Endothelial cell of umbilical vein (primary cell): ENCODE measurements around the gene POFUT2. TPM values are rescaled to one million over a fixed set of nuclear protein-coding genes. Genes with fewer than 3 reads are reported as not detected.
A peak's percentile ranks its signal among the peaks of the same experiment; 100 is the strongest.

Experiments used
- BruUV-seq: library from RNA; stranded (reverse); fragments of 400-500 nt; replicated peaks from 2 replicates; lab custom pipeline; 2021; lab: Mats Ljungman, UMichigan
- CTCF ChIA-PET: fragments of 300-600, 350-600 bp; sonication (Branson Sonifier 250); formaldehyde crosslinking; loops from one replicate; lab custom pipeline; 2021; ENCODE audit warnings: antibody characterized with exemption, inconsistent platforms; lab: Charles Lee
- POLR2A ChIA-PET: fragments of 300-600, 350-600 bp; sonication (Branson Sonifier 250); formaldehyde crosslinking; loops from one replicate; lab custom pipeline; 2021; ENCODE audit warnings: antibody characterized with exemption, inconsistent platforms; lab: Charles Lee
- DNase-seq: peaks from one replicate; pipeline ENCODE4 v3.0.0-alpha.2; 2011; ENCODE audit warnings: low read depth, low spot score
- FAIRE-seq: peaks from 2 replicates; lab custom pipeline; 2011; peaks lifted over from hg19 to GRCh38; lab: Jason Lieb, UNC
- H2AFZ ChIP-seq: 2 replicates; pipeline ENCODE4 v1.6.0; 2012; ENCODE audit warnings: low read depth, low read length, control low read depth, inconsistent platforms
- H3K27ac ChIP-seq: 2 replicates; pipeline ENCODE4 v1.5.1; 2011; ENCODE audit warnings: low read depth, mild to moderate bottlenecking, control low read depth, low read length, moderate library complexity; ENCODE audit not compliant: insufficient read depth
- H3K27me3 ChIP-seq, 2 experiments: 2 replicates each; pipeline versions ENCODE4 v1.6.0 to v1.6.1; 2011; ENCODE audit warnings: low read length in 2 of 2, mixed read lengths in 1 of 2; ENCODE audit not compliant: control insufficient read depth in 2 of 2, insufficient read depth in 2 of 2
- H3K36me3 ChIP-seq, 2 experiments: 2 replicates in 1 of 2; 3 replicates in 1 of 2; pipeline ENCODE4 v1.5.1; 2011; ENCODE audit warnings: low read length in 2 of 2, mild to moderate bottlenecking in 1 of 2, moderate library complexity in 1 of 2; ENCODE audit not compliant: control insufficient read depth in 2 of 2, insufficient read depth in 2 of 2; ENCODE audit errors: extremely low read depth in 1 of 2
- H3K4me1 ChIP-seq: 3 replicates; pipeline ENCODE4 v1.5.1; 2011; ENCODE audit warnings: mild to moderate bottlenecking, low read length; ENCODE audit not compliant: control insufficient read depth, insufficient read depth; ENCODE audit errors: extremely low read depth
- H3K4me2 ChIP-seq: 2 replicates; pipeline ENCODE4 v1.6.1; 2011; ENCODE audit warnings: low read length, control low read depth, mixed read lengths; ENCODE audit not compliant: insufficient read depth
- H3K4me3 ChIP-seq, 3 experiments: fragments of 200-600 bp in 1 of 3; sonication (generic), shearing (Covaris generic) in 1 of 3; replicated peaks in 1 of 3; 2 replicates each; pipeline ENCODE4 v1.5.1; 2011 to 2016; ENCODE audit warnings: control low read depth in 3 of 3, low read length in 3 of 3, mild to moderate bottlenecking in 2 of 3, inconsistent platforms in 1 of 3, low read depth in 1 of 3, moderate library complexity in 1 of 3; ENCODE audit not compliant: insufficient read depth in 1 of 3
- H3K79me2 ChIP-seq: 2 replicates; pipeline ENCODE4 v1.6.0; 2012; ENCODE audit warnings: low read length, inconsistent platforms; ENCODE audit not compliant: control insufficient read depth, insufficient read depth
- H3K9ac ChIP-seq: replicated peaks from 2 replicates; pipeline ENCODE3; 2011; ENCODE audit warnings: low read length, control low read depth; ENCODE audit not compliant: insufficient read depth; ENCODE audit errors: extremely low read depth
- H3K9me1 ChIP-seq: replicated peaks from 3 replicates; pipeline ENCODE4 v1.6.0; 2011; ENCODE audit warnings: mild to moderate bottlenecking, low read length; ENCODE audit not compliant: control insufficient read depth, insufficient read depth; ENCODE audit errors: extremely low read depth
- H3K9me3 ChIP-seq: replicated peaks from 2 replicates; pipeline ENCODE4 v1.5.1; 2012; ENCODE audit warnings: low read length, inconsistent platforms; ENCODE audit not compliant: control insufficient read depth, insufficient read depth
- H4K20me1 ChIP-seq: replicated peaks from 2 replicates; pipeline ENCODE3; 2011; ENCODE audit warnings: mild to moderate bottlenecking, low read length; ENCODE audit not compliant: control insufficient read depth, insufficient read depth; ENCODE audit errors: extremely low read depth
- CTCF ChIP-seq, 2 donors: IDR thresholded peaks; 1 replicate in 1 of 2; 2 replicates in 1 of 2; pipeline ENCODE4 v1.5.1; 2011; ENCODE audit warnings: low read length in 2 of 2, mild to moderate bottlenecking in 2 of 2, moderate library complexity in 2 of 2, control low read depth in 1 of 2, inconsistent platforms in 1 of 2, low read depth in 1 of 2; ENCODE audit not compliant: insufficient read depth in 1 of 2; ENCODE audit errors: extremely low read depth in 1 of 2
- EZH2 ChIP-seq: IDR thresholded peaks from 2 replicates; pipeline ENCODE4 v1.6.1; 2012; ENCODE audit warnings: borderline replicate concordance, low read depth, mild to moderate bottlenecking, moderate library complexity, low read length, inconsistent platforms; ENCODE audit not compliant: severe bottlenecking
- FOS ChIP-seq: IDR thresholded peaks from 2 replicates; pipeline ENCODE4 v1.6.1; 2011; ENCODE audit warnings: mild to moderate bottlenecking, low read length, moderate library complexity, borderline replicate concordance; ENCODE audit not compliant: insufficient read depth
- GATA2 ChIP-seq: IDR thresholded peaks from 2 replicates; pipeline ENCODE4 v1.7.0; 2011; ENCODE audit warnings: low read depth, mild to moderate bottlenecking, moderate library complexity, mixed read lengths, low read length; ENCODE audit not compliant: insufficient read length, insufficient read depth
- JUN ChIP-seq: IDR thresholded peaks from 2 replicates; pipeline ENCODE4 v1.6.1; 2011; ENCODE audit warnings: borderline replicate concordance, low read depth; ENCODE audit not compliant: insufficient read length, insufficient read depth
- MYC ChIP-seq: IDR thresholded peaks from one replicate; pipeline ENCODE4 v1.6.1; 2011; ENCODE audit warnings: mild to moderate bottlenecking, low read depth, low read length
- POLR2A ChIP-seq: IDR thresholded peaks from 2 replicates; pipeline ENCODE4 v1.6.1; 2012; ENCODE audit warnings: low read depth, mild to moderate bottlenecking, control low read depth, low read length
- POLR2AphosphoS5 ChIP-seq: IDR thresholded peaks from 2 replicates; pipeline ENCODE4 v1.6.1; 2012; ENCODE audit warnings: low read depth, mild to moderate bottlenecking, control low read depth, low read length, moderate library complexity; ENCODE audit not compliant: insufficient read depth
- dilution Hi-C: fragments of 300-500 bp; cut with MboI; formaldehyde crosslinking; loops from one replicate; pipeline ENCODE4 v1.15.0; 2019; ENCODE audit warnings: low sequenced_read_pairs; ENCODE audit not compliant: extremely low pct_ligation_motif_present
- intact Hi-C: fragments of 100-400 bp; cut with micrococcal nuclease; formaldehyde crosslinking; loops from one replicate; pipeline ENCODE4 v1.10.0; 2022
- polyA plus RNA-seq, 4 experiments: library from polyadenylated mRNA; depleted of rRNA in 3 of 4; stranded (reverse) in 3 of 4; unstranded in 1 of 4; fragments of >200 nt; gene quantifications; 2 replicates each; pipeline versions ENCODE4 v1.2.1 to v1.2.3, GENCODE V29; 2011 to 2012; ENCODE audit warnings: missing spikeins in 1 of 4
- total RNA-seq: library from RNA; stranded (reverse); gene quantifications from 2 replicates; pipeline ENCODE4 v1.2.3, GENCODE V29; 2021
- TF ChIP-seq, protein P1 (sequence below): IDR thresholded peaks from 2 replicates; pipeline ENCODE4 v1.6.1; 2011; ENCODE audit not compliant: insufficient read depth, insufficient read length

POFUT2 gene
- total and polyA plus RNA-seq, 2 donors (not counting 3 experiments of a cell fraction or from before 2014, with no cell fraction given) = 30.7 to 47.5 TPM

DNA sequence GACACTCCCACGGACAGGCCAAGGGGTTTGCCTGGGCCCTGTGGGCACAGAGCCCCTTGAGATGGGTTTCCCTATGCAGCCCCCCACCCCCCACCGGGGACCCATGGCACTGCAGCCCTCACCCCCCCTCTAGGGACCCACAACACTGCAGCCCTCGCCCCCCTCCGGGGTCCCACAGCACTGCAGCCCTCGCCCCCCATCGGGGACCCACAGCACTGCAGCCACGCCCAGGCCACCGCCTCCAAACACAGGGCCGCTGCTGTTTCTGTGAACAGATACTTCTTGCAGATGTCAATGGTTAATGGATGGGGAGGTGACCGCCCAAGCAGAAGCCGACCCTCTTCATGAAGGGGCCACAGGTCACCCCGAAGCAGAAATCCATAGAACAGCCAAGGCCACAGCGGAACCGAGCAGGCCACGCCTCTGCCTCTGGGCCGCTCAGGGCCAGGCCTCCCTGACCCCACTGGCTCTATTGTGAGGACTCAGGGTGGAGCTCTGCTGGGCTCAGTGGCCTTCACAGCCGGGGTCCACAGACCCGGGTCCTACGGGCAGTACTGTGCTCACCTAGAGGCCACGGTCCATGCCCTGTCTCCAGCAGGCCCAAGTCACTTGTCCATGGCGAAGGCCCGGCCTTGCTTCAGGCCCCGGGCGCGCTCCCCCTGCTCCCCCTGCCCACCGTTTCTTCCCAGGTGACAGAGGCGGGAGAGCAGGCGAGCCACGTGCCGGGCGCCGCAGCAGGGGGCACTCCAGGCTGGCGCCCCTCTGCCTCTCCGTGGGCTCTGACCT is 4.1 kb upstream of the POFUT2 start:
- Histone ChIP-seq H4K20me1 (no peaks in the 10 kb centered on the region), H3K4me3 (no peak overlapping the region), H3K9me3 (no peaks in the 10 kb centered on the region), H3K9me1 (no peaks in the 10 kb centered on the region), H3K9ac (peak overlapping the region; percentile 13), H3K4me1 (peaks cover 43% of the 10 kb centered on the region), H3K27me3 (no peaks in the 10 kb centered on the region), H2AFZ (no peak overlapping the region), H3K4me2 (no peak overlapping the region), H3K27ac (peak overlapping the region; percentile 47), H3K36me3 (no peaks in the 10 kb centered on the region), H3K79me2 (peaks cover 17% of the 10 kb centered on the region)
- intact Hi-C loops = loop anchor here (1.0 to 5.0 kb wide), 6 partner anchors 114 to 530 kb away; no protein-coding TSS in a partner anchor
- ChIA-PET CTCF (interaction anchor here (0.8 to 6.6 kb wide), 21 partner anchors 14 to 529 kb away, joined by 3 to 137 read pairs (median 6); no protein-coding TSS in a partner anchor), POLR2A (interaction anchor here (0.5 kb wide), 1 partner anchor 153 kb away, joined by 5 read pairs; no protein-coding TSS in a partner anchor)
- dilution Hi-C loops = no loop called here
- no peak for FAIRE-seq
- no peak for TF ChIP-seq GATA2
- no peak for TF ChIP-seq POLR2AphosphoS5
- no peak for TF ChIP-seq JUN
- TF ChIP-seq, protein P1, sequence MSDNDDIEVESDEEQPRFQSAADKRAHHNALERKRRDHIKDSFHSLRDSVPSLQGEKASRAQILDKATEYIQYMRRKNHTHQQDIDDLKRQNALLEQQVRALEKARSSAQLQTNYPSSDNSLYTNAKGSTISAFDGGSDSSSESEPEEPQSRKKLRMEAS = no peak
- no peak for TF ChIP-seq CTCF (IDR thresholded peaks at IDR 0.05; ENCODE audit: extremely low read depth in 1 of 2, insufficient read depth in 1 of 2, low read depth in 1 of 2, low read length in 2 of 2)
- TF ChIP-seq POLR2A = no peak
- TF ChIP-seq MYC = no peak
- no peak for TF ChIP-seq FOS
- no peak for TF ChIP-seq EZH2
- BruUV-seq = no TSS peak
- DNase-seq = no peak
